Fibroblast of pulmonary artery (primary cell): ENCODE data around the gene PIP4K2A.
A peak's percentile ranks its signal among the peaks of the same experiment; 100 is the strongest.
"Not testable (repeated sequence)": the region's sequence is repeated elsewhere in the genome, so short reads cannot be mapped to it uniquely, and the experiment has no call there.

Source experiments
- DNase-seq: peaks from one replicate; pipeline ENCODE4 v3.0.0-alpha.2; 2010; ENCODE audit warnings: low read depth
- H3K4me3 ChIP-seq: replicated peaks from 2 replicates; pipeline ENCODE4 v1.5.1; 2011; ENCODE audit warnings: low read depth, mild to moderate bottlenecking, control low read depth, low read length, moderate library complexity
- CTCF ChIP-seq: IDR thresholded peaks from 2 replicates; pipeline ENCODE4 v1.5.1; 2011; ENCODE audit warnings: mild to moderate bottlenecking, control low read depth, low read length, inconsistent platforms; ENCODE audit errors: missing control alignments

PIP4K2A gene

GRCh38 chr10:22752272-22752889 is 38.0 kb upstream of the PIP4K2A start:
- DNase-seq = no peak
- H3K4me3 ChIP-seq = no peak overlapping the region
- TF ChIP-seq CTCF = no peak

GRCh38 chr10:22750131-22750530 is 35.8 kb upstream of the PIP4K2A start:
- no peak overlapping the region for H3K4me3 ChIP-seq
- DNase-seq = peak; percentile 40
- no peak for TF ChIP-seq CTCF

- H3K4me3 ChIP-seq = not testable (repeated sequence)
These were observed 30.5 kb upstream of the PIP4K2A start for GRCh38 chr10:22744858-22745257.

GRCh38 chr10:22742678-22743077 is 28.3 kb upstream of the PIP4K2A start:
- no peak overlapping the region for H3K4me3 ChIP-seq
- no peak for TF ChIP-seq CTCF
- DNase-seq = no peak

More at GRCh38 chr10:22744858-22745257, 30.5 kb upstream of the PIP4K2A start:
- not testable (repeated sequence) for DNase-seq

GRCh38 chr10:22741631-22742030 is 27.3 kb upstream of the PIP4K2A start:
- DNase-seq = not testable (repeated sequence)

GRCh38 chr10:22740180-22740579 is 25.8 kb upstream of the PIP4K2A start:
- no peak overlapping the region for H3K4me3 ChIP-seq
- TF ChIP-seq CTCF = no peak
- DNase-seq = peak; percentile 14

More at GRCh38 chr10:22741631-22742030, 27.3 kb upstream of the PIP4K2A start:
- not testable (repeated sequence) for H3K4me3 ChIP-seq

GRCh38 chr10:22737587-22737986 is 23.2 kb upstream of the PIP4K2A start:
- no peak overlapping the region for H3K4me3 ChIP-seq
- TF ChIP-seq CTCF = no peak
- peak; percentile 76 for DNase-seq

- H3K4me3 ChIP-seq = no peak overlapping the region
- no peak for DNase-seq
- no peak for TF ChIP-seq CTCF
These were observed 21.8 kb upstream of the PIP4K2A start for GRCh38 chr10:22736134-22736533.
